K562 (cell line): Measurements from ENCODE around the gene CHST13. TPM values are rescaled to one million over a fixed set of nuclear protein-coding genes. Genes with fewer than 3 reads are reported as not detected.

Experiments used
- ATAC-seq: fragments of 200-7000 bp; cut with Tn5 transposase; 3 replicates; pipeline ENCODE4 v1.9.1; 2020; ENCODE audit warnings: moderate library complexity
- BruUV-seq: library from RNA; stranded (reverse); fragments of 400-500 nt; replicated peaks from 2 replicates; lab custom pipeline; 2021; lab: Mats Ljungman, UMichigan
- CTCF ChIA-PET: fragments of 300-600 bp; formaldehyde crosslinking; extraction: SDS; loops from one replicate; lab custom pipeline; 2021; ENCODE audit warnings: low intra/inter-chr PET ratio; lab: Yijun Ruan, JAX
- POLR2A ChIA-PET: fragments of 300-600, 350-650 bp; sonication (Branson Sonifier 250); formaldehyde crosslinking; extraction: SDS; loops from one replicate; lab custom pipeline; 2021; ENCODE audit warnings: antibody characterized with exemption, inconsistent platforms; lab: Yijun Ruan, JAX
- DNase-seq, 4 experiments: peaks; one replicate each; pipeline versions ENCODE4 v3.0.0 to v3.0.0-alpha.2; 2011 to 2018; ENCODE audit warnings: low spot score in 3 of 4, mixed read lengths in 3 of 4; ENCODE audit errors: extremely low read depth in 1 of 4
- FAIRE-seq: peaks from 2 replicates; lab custom pipeline; 2011; peaks lifted over from hg19 to GRCh38; lab: Jason Lieb, UNC
- H2AFZ ChIP-seq: 2 replicates; pipeline ENCODE4 v1.6.0; 2011; ENCODE audit warnings: low read depth, low read length, control low read depth, inconsistent platforms
- H3K27ac ChIP-seq: fragments of 200-600 bp; 3 replicates; pipeline ENCODE4 v1.8.0; 2011; ENCODE audit warnings: low read depth, mild to moderate bottlenecking, control low read depth, inconsistent platforms, low read length, moderate library complexity, mixed read lengths; ENCODE audit errors: extremely low read depth
- H3K27me3 ChIP-seq, 2 experiments: fragments of 300-600 bp in 1 of 2; 2 replicates in 1 of 2; 3 replicates in 1 of 2; pipeline versions ENCODE4 v1.6.0 to v1.8.0; 2011; ENCODE audit warnings: inconsistent platforms in 2 of 2, low read length in 2 of 2, mild to moderate bottlenecking in 1 of 2, mixed read lengths in 1 of 2, moderate library complexity in 1 of 2; ENCODE audit not compliant: control insufficient read depth in 2 of 2, insufficient read depth in 2 of 2
- H3K36me3 ChIP-seq: fragments of 300-600 bp; 3 replicates; pipeline ENCODE4 v1.8.0; 2011; ENCODE audit warnings: mild to moderate bottlenecking, low read length, inconsistent platforms; ENCODE audit not compliant: control insufficient read depth, insufficient read depth
- H3K4me1 ChIP-seq, 2 experiments: fragments of 200-600 bp in 1 of 2; replicated peaks in 1 of 2; 2 replicates in 1 of 2; 3 replicates in 1 of 2; pipeline versions ENCODE4 v1.5.1 to v1.8.0; 2011; ENCODE audit warnings: inconsistent platforms in 2 of 2, low read length in 2 of 2, mild to moderate bottlenecking in 1 of 2, mixed read lengths in 1 of 2, moderate library complexity in 1 of 2; ENCODE audit not compliant: control insufficient read depth in 2 of 2, insufficient read depth in 2 of 2
- H3K4me2 ChIP-seq: 2 replicates; pipeline ENCODE4 v1.6.1; 2011; ENCODE audit warnings: low read length, control low read depth, inconsistent platforms, mixed read lengths; ENCODE audit not compliant: insufficient read depth
- H3K4me3 ChIP-seq: fragments of 200-600 bp; sonication (generic), shearing (Covaris generic); 2 replicates; pipeline ENCODE4 v1.5.1; 2016; ENCODE audit warnings: control low read depth, inconsistent platforms
- H3K79me2 ChIP-seq: fragments of 200-600 bp; 3 replicates; pipeline ENCODE4 v1.8.0; 2011; ENCODE audit warnings: low read length, inconsistent platforms; ENCODE audit not compliant: control insufficient read depth, insufficient read depth
- H3K9ac ChIP-seq, 2 experiments: 2 replicates each; pipeline versions ENCODE4 v1.6.0 to v1.6.1; 2011; ENCODE audit warnings: low read depth in 2 of 2, low read length in 2 of 2, control low read depth in 1 of 2, inconsistent platforms in 1 of 2, mild to moderate bottlenecking in 1 of 2, mixed read lengths in 1 of 2; ENCODE audit not compliant: insufficient read depth in 1 of 2
- H3K9me1 ChIP-seq: one replicate; pipeline ENCODE4 v1.6.0; 2011; ENCODE audit warnings: inconsistent platforms, mild to moderate bottlenecking, low read length, moderate library complexity; ENCODE audit not compliant: control insufficient read depth, insufficient read depth
- H3K9me3 ChIP-seq: replicated peaks from 2 replicates; pipeline ENCODE4 v1.5.1; 2011; ENCODE audit warnings: low read depth, low read length, inconsistent platforms; ENCODE audit not compliant: control insufficient read depth, insufficient read depth
- H4K20me1 ChIP-seq: replicated peaks from 2 replicates; pipeline ENCODE4 v1.6.1; 2011; ENCODE audit warnings: low read length, inconsistent platforms, mixed read lengths; ENCODE audit not compliant: control insufficient read depth, insufficient read depth
- DMBX1 ChIP-seq: fragments of 250-450 bp; sonication (Bioruptor Pico); IDR thresholded peaks from 2 replicates; pipeline ENCODE4 v1.8.0; 2022; ENCODE audit warnings: inconsistent platforms, mild to moderate bottlenecking, moderate library complexity, borderline replicate concordance
- EGR1 ChIP-seq: fragments of 450-650 bp; conservative IDR thresholded peaks from 2 replicates; pipeline ENCODE4 v1.6.1; 2017; ENCODE audit warnings: mild to moderate bottlenecking
- NBN ChIP-seq: fragments of 450-650 bp; IDR thresholded peaks from 2 replicates; pipeline ENCODE4 v1.6.1; 2016; ENCODE audit warnings: low read depth, mild to moderate bottlenecking
- NR2C2 ChIP-seq, 2 experiments: fragments of 200-800 bp in 1 of 2; sonication (Bioruptor generic) in 1 of 2; sonication (generic) in 1 of 2; formaldehyde crosslinking in 1 of 2; IDR thresholded peaks; 2 replicates each; pipeline versions ENCODE4 v1.6.1 to v1.8.0; 2016 to 2022; ENCODE audit warnings: mild to moderate bottlenecking in 1 of 2, missing compliant biosample characterization in 1 of 2, missing genetic modification characterization in 1 of 2, missing genetic modification reagents in 1 of 2
- NR4A1 ChIP-seq, 2 experiments: fragments of 250-450 bp in 1 of 2; fragments of 450-650 bp in 1 of 2; sonication (Bioruptor Pico) in 1 of 2; IDR thresholded peaks; 2 replicates each; pipeline versions ENCODE4 v1.4.0 to v1.6.1; 2016 to 2020; ENCODE audit warnings: mild to moderate bottlenecking in 2 of 2, missing compliant biosample characterization in 1 of 2, missing genetic modification characterization in 1 of 2, moderate library complexity in 1 of 2
- NRF1 ChIP-seq, 2 experiments: fragments of 450-650 bp; IDR thresholded peaks in 1 of 2; conservative IDR thresholded peaks in 1 of 2; 2 replicates each; pipeline ENCODE4 v1.6.1; 2014; ENCODE audit warnings: mild to moderate bottlenecking in 2 of 2
- POU5F1 ChIP-seq: fragments of 150-350 bp; IDR thresholded peaks from 2 replicates; pipeline ENCODE4 v1.6.1; 2014; ENCODE audit warnings: borderline replicate concordance, low read length, low read depth, mild to moderate bottlenecking; ENCODE audit not compliant: partially characterized antibody
- PTTG1 ChIP-seq: fragments of 450-650 bp; IDR thresholded peaks from 2 replicates; pipeline ENCODE4 v1.6.1; 2016; ENCODE audit warnings: low read depth, mild to moderate bottlenecking, missing genetic modification characterization, missing compliant biosample characterization
- RBM14 ChIP-seq: fragments of 200-400 bp; formaldehyde crosslinking; IDR thresholded peaks from 2 replicates; pipeline ENCODE4 v1.6.1; 2018; ENCODE audit warnings: low read depth, mild to moderate bottlenecking, low read length, moderate library complexity, borderline replicate concordance; ENCODE audit not compliant: insufficient read depth
- SIN3B ChIP-seq: fragments of 450-650 bp; IDR thresholded peaks from 2 replicates; pipeline ENCODE4 v1.6.1; 2017; ENCODE audit warnings: low read depth, mild to moderate bottlenecking, moderate library complexity
- ZNF354B ChIP-seq: fragments of 250-450 bp; sonication (Bioruptor Pico); IDR thresholded peaks from 2 replicates; pipeline ENCODE4 v1.4.0; 2020
- WGBS: fragments of 100-300 bp; shearing (Covaris generic); methylation state at CpG from one replicate; pipeline ENCODE4 v1.1.6; 2016; ENCODE audit warnings: low coverage, mixed read lengths; ENCODE audit not compliant: insufficient coverage; ENCODE audit errors: missing lambda C conversion rate; 5-methylcytosine and 5-hydroxymethylcytosine counted together
- in situ Hi-C: fragments of 300-500 bp; cut with MboI; formaldehyde crosslinking; loops from 4 replicates; pipeline ENCODE4 v1.15.0; 2018; ENCODE audit warnings: inconsistent platforms, mixed read lengths
- intact Hi-C: fragments of 100-400 bp; cut with micrococcal nuclease; formaldehyde crosslinking; loops from 2 replicates; pipeline ENCODE4 v1.14.2; 2022
- polyA plus RNA-seq, 8 experiments: library from polyadenylated mRNA; depleted of rRNA in 4 of 8; stranded (reverse) in 5 of 8; unstranded in 3 of 8; fragments of >200 nt; fragmentation: Nextera tagmentation in 2 of 8; fragmentation: Illumina TruSeq in 1 of 8; extraction: Ambion mirVana in 2 of 8; extraction: Trizol in 1 of 8; gene quantifications; 2 replicates each; pipeline versions ENCODE4 v1.2.1 to v1.2.3, GENCODE V29; 2011 to 2014; ENCODE audit warnings: inconsistent platforms in 1 of 8, missing spikeins in 1 of 8
- total RNA-seq, 7 experiments: library from RNA; depleted of rRNA in 6 of 7; stranded (reverse); fragments of >200 nt in 6 of 7; fragmentation: Illumina TruSeq in 2 of 7; extraction: Trizol in 2 of 7; gene quantifications; 2 replicates each; pipeline versions ENCODE4 v1.2.1 to v1.2.3, GENCODE V29; 2011 to 2021; ENCODE audit warnings: low replicate concordance in 1 of 7
- TF ChIP-seq, protein P1 (sequence below): fragments of 450-650 bp; formaldehyde crosslinking; IDR thresholded peaks from 2 replicates; pipeline ENCODE4 v1.4.0; 2020; ENCODE audit warnings: mild to moderate bottlenecking, moderate library complexity

Gene CHST13
- total and polyA plus RNA-seq, 9 of the 15 experiments (the other 6 are each of a cell fraction or from before 2014, with no cell fraction given): not detected

GRCh38 chr3:126483321-126483761 lies 40.6 kb upstream of the CHST13 start:
- no peak for FAIRE-seq
- H3K36me3 ChIP-seq: no peaks in the 10 kb centered on the region
- no peak overlapping the region for H3K9ac ChIP-seq
- no peaks in the 10 kb centered on the region for H3K9me3 ChIP-seq
- in situ Hi-C loops (no loop called here), intact Hi-C loops (no loop called here)
- ChIA-PET POLR2A (no interaction called here), CTCF (no interaction called here)
- H3K79me2 ChIP-seq: no peaks in the 10 kb centered on the region
- H3K4me1 ChIP-seq: no peaks in the 10 kb centered on the region; a peak in 2 of 5 replicates
- H3K4me3 ChIP-seq: no peak overlapping the region
- no peak overlapping the region for H3K27ac ChIP-seq
- H3K4me2 ChIP-seq: no peak overlapping the region
- no peaks in the 10 kb centered on the region for H4K20me1 ChIP-seq
- TF ChIP-seq NR2C2 (CRISPR knock-in tag; IDR thresholded peaks at IDR 0.05) (no peak), NR2C2 (tag; IDR thresholded peaks at IDR 0.05) (no peak), NBN (no peak), SIN3B (no peak), PTTG1 (tag) (no peak), RBM14 (no peak), ZNF354B (no peak), POU5F1 (no peak), DMBX1 (CRISPR knock-in tag) (no peak), NR4A1 (CRISPR knock-in tag; IDR thresholded peaks at IDR 0.05) (no peak), NR4A1 (tag; IDR thresholded peaks at IDR 0.05) (no peak), NRF1 (conservative IDR thresholded peaks at IDR 0.05 in 1 of 2, IDR thresholded peaks at IDR 0.05 in 1 of 2) (no peak), EGR1 (no peak)
- TF ChIP-seq, protein P1, sequence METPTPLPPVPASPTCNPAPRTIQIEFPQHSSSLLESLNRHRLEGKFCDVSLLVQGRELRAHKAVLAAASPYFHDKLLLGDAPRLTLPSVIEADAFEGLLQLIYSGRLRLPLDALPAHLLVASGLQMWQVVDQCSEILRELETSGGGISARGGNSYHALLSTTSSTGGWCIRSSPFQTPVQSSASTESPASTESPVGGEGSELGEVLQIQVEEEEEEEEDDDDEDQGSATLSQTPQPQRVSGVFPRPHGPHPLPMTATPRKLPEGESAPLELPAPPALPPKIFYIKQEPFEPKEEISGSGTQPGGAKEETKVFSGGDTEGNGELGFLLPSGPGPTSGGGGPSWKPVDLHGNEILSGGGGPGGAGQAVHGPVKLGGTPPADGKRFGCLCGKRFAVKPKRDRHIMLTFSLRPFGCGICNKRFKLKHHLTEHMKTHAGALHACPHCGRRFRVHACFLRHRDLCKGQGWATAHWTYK (CRISPR knock-in tag): no peak
- no peak for DNase-seq
- ATAC-seq: no peak
- H3K9me1 ChIP-seq: no peaks in the 10 kb centered on the region
- BruUV-seq: no TSS peak
- H3K27me3 ChIP-seq: peaks cover 0 to 16% of the 10 kb centered on the region in 2 experiments; a peak in 2 of 5 replicates
- 2% methylated on average over 13 of the region's 14 CpGs for WGBS
- H2AFZ ChIP-seq: no peak overlapping the region
